ENCODE results near the gene PPP1R1C. TPM values are rescaled to one million over a fixed set of nuclear protein-coding genes. Genes with fewer than 3 reads are reported as not detected.

PPP1R1C gene
- total RNA-seq, 1 donor from 2014 or later, result not detected

Other genes with a start within 250 kb of the PPP1R1C start
- 135 and 184 TPM in 2 replicates for gene ITPRID2, start 94.1 kb upstream of the PPP1R1C start, total RNA-seq